Activated CD4-positive, alpha-beta T cell treated with anti-CD3 and anti-CD28 coated beads, Interleukin-2, amount 10 ng/mL, durations not matched to agents 24 days and 14 days (primary cell): ENCODE results near the gene DOCK1. TPM values are rescaled to one million over a fixed set of nuclear protein-coding genes. Genes with fewer than 3 reads are reported as not detected.

Experiments used
- DNase-seq: peaks from one replicate; pipeline ENCODE4 v3.0.0; 2022
- H3K27ac Mint-ChIP-seq: one replicate; pipeline ENCODE4 v1.8.0; 2022; ENCODE audit warnings: mild to moderate bottlenecking, mixed read lengths
- H3K27me3 Mint-ChIP-seq: one replicate; pipeline ENCODE4 v1.8.0; 2022; ENCODE audit warnings: mixed read lengths
- H3K36me3 Mint-ChIP-seq: one replicate; pipeline ENCODE4 v1.8.0; 2022; ENCODE audit warnings: low read depth, mild to moderate bottlenecking, mixed read lengths
- H3K4me1 Mint-ChIP-seq: one replicate; pipeline ENCODE4 v1.8.0; 2021; ENCODE audit warnings: mixed read lengths
- H3K4me3 Mint-ChIP-seq: one replicate; pipeline ENCODE4 v1.8.0; 2022; ENCODE audit warnings: mild to moderate bottlenecking, moderate library complexity, mixed read lengths
- H3K9me3 Mint-ChIP-seq: one replicate; pipeline ENCODE4 v1.8.0; 2021; ENCODE audit warnings: mixed read lengths
- intact Hi-C: fragments of 100-400 bp; cut with micrococcal nuclease; formaldehyde crosslinking; loops from one replicate; pipeline ENCODE4 v1.15.1; 2023
- total RNA-seq: library from RNA; stranded (reverse); gene quantifications from 2 replicates; pipeline ENCODE4 v1.2.3, GENCODE V29; 2022

The DOCK1 gene
- total RNA-seq, 1 donor from 2014 or later: 1.5 TPM

- Mint-ChIP-seq H3K27me3 (no peaks in the 10 kb centered on the region), H3K4me3 (no peak overlapping the region), H3K4me1 (no peaks in the 10 kb centered on the region), H3K27ac (no peak overlapping the region), H3K36me3 (no peaks in the 10 kb centered on the region), H3K9me3 (no peaks in the 10 kb centered on the region)
- DNase-seq: no peak
- intact Hi-C loops: no loop called here
Observed at GRCh38 chr10:127391875-127392274, 486.6 kb downstream of the DOCK1 start.

GRCh38 chr10:127392351-127393235 is 487.4 kb downstream of the DOCK1 start:
- intact Hi-C loops: no loop called here
- Mint-ChIP-seq H3K9me3 (no peaks in the 10 kb centered on the region), H3K4me1 (no peaks in the 10 kb centered on the region), H3K27ac (no peak overlapping the region), H3K27me3 (no peaks in the 10 kb centered on the region), H3K4me3 (no peak overlapping the region), H3K36me3 (no peaks in the 10 kb centered on the region)
- no peak for DNase-seq

GRCh38 chr10:127398140-127398970 is 493.1 kb downstream of the DOCK1 start:
- no peak overlapping the region for H3K4me3 Mint-ChIP-seq
- no peaks in the 10 kb centered on the region for H3K27me3 Mint-ChIP-seq
- no peaks in the 10 kb centered on the region for H3K4me1 Mint-ChIP-seq

GRCh38 chr10:127398971-127399365 is 493.7 kb downstream of the DOCK1 start:
- Mint-ChIP-seq H3K27ac (no peak overlapping the region), H3K9me3 (no peaks in the 10 kb centered on the region)
- intact Hi-C loops: no loop called here

More at GRCh38 chr10:127398140-127398970, 493.1 kb downstream of the DOCK1 start:
- intact Hi-C loops: no loop called here
- no peak for DNase-seq
- H3K27ac Mint-ChIP-seq: no peak overlapping the region
- no peaks in the 10 kb centered on the region for H3K36me3 Mint-ChIP-seq
- no peaks in the 10 kb centered on the region for H3K9me3 Mint-ChIP-seq

GRCh38 chr10:127399668-127400067 is 494.4 kb downstream of the DOCK1 start:
- no peaks in the 10 kb centered on the region for H3K27me3 Mint-ChIP-seq
- no peaks in the 10 kb centered on the region for H3K9me3 Mint-ChIP-seq
- DNase-seq: no peak
- no peaks in the 10 kb centered on the region for H3K36me3 Mint-ChIP-seq
- H3K4me1 Mint-ChIP-seq: no peaks in the 10 kb centered on the region
- no peak overlapping the region for H3K4me3 Mint-ChIP-seq
- intact Hi-C loops: no loop called here
- H3K27ac Mint-ChIP-seq: no peak overlapping the region

More at GRCh38 chr10:127398971-127399365, 493.7 kb downstream of the DOCK1 start:
- H3K36me3 Mint-ChIP-seq: no peaks in the 10 kb centered on the region
- H3K4me1 Mint-ChIP-seq: no peaks in the 10 kb centered on the region
- no peak for DNase-seq
- H3K4me3 Mint-ChIP-seq: no peak overlapping the region
- H3K27me3 Mint-ChIP-seq: no peaks in the 10 kb centered on the region

GRCh38 chr10:127400216-127400615 is 495.0 kb downstream of the DOCK1 start:
- no peaks in the 10 kb centered on the region for H3K4me1 Mint-ChIP-seq
- H3K27me3 Mint-ChIP-seq: no peaks in the 10 kb centered on the region
- H3K36me3 Mint-ChIP-seq: no peaks in the 10 kb centered on the region
- intact Hi-C loops: no loop called here
- H3K27ac Mint-ChIP-seq: no peak overlapping the region
- DNase-seq: no peak
- no peaks in the 10 kb centered on the region for H3K9me3 Mint-ChIP-seq
- H3K4me3 Mint-ChIP-seq: no peak overlapping the region

- H3K27ac Mint-ChIP-seq: no peak overlapping the region
- H3K36me3 Mint-ChIP-seq: no peaks in the 10 kb centered on the region
- no peak overlapping the region for H3K4me3 Mint-ChIP-seq
- H3K9me3 Mint-ChIP-seq: no peaks in the 10 kb centered on the region
- no peaks in the 10 kb centered on the region for H3K27me3 Mint-ChIP-seq
- intact Hi-C loops: no loop called here
- DNase-seq: no peak
- H3K4me1 Mint-ChIP-seq: no peaks in the 10 kb centered on the region
Observed at GRCh38 chr10:127402596-127403409, 497.6 kb downstream of the DOCK1 start.

- DNase-seq: no peak
- Mint-ChIP-seq H3K9me3 (no peaks in the 10 kb centered on the region), H3K4me1 (no peaks in the 10 kb centered on the region), H3K27me3 (no peaks in the 10 kb centered on the region), H3K36me3 (no peaks in the 10 kb centered on the region), H3K4me3 (no peak overlapping the region), H3K27ac (no peak overlapping the region)
- intact Hi-C loops: no loop called here
Observed at GRCh38 chr10:127405221-127405620, 500.0 kb downstream of the DOCK1 start.

- Mint-ChIP-seq H3K4me1 (no peaks in the 10 kb centered on the region), H3K36me3 (no peaks in the 10 kb centered on the region), H3K27me3 (no peaks in the 10 kb centered on the region), H3K27ac (no peak overlapping the region), H3K9me3 (no peaks in the 10 kb centered on the region), H3K4me3 (no peak overlapping the region)
- intact Hi-C loops: no loop called here
- no peak for DNase-seq
Observed at GRCh38 chr10:127406018-127406550, 500.9 kb downstream of the DOCK1 start.

GRCh38 chr10:127407551-127407950 is 502.3 kb downstream of the DOCK1 start:
- intact Hi-C loops: no loop called here
- H3K9me3 Mint-ChIP-seq: no peaks in the 10 kb centered on the region
- H3K27ac Mint-ChIP-seq: no peak overlapping the region
- no peak for DNase-seq
- H3K4me3 Mint-ChIP-seq: no peak overlapping the region
- H3K27me3 Mint-ChIP-seq: no peaks in the 10 kb centered on the region
- no peaks in the 10 kb centered on the region for H3K36me3 Mint-ChIP-seq
- H3K4me1 Mint-ChIP-seq: no peaks in the 10 kb centered on the region

GRCh38 chr10:127408112-127408710 is 503.0 kb downstream of the DOCK1 start:
- no peaks in the 10 kb centered on the region for H3K9me3 Mint-ChIP-seq
- no peak overlapping the region for H3K4me3 Mint-ChIP-seq
- H3K27ac Mint-ChIP-seq: no peak overlapping the region
- intact Hi-C loops: no loop called here
- no peak for DNase-seq
- H3K27me3 Mint-ChIP-seq: no peaks in the 10 kb centered on the region
- no peaks in the 10 kb centered on the region for H3K36me3 Mint-ChIP-seq
- no peaks in the 10 kb centered on the region for H3K4me1 Mint-ChIP-seq

- H3K9me3 Mint-ChIP-seq: no peaks in the 10 kb centered on the region
- intact Hi-C loops: no loop called here
- H3K27ac Mint-ChIP-seq: no peak overlapping the region
- H3K4me3 Mint-ChIP-seq: no peak overlapping the region
- no peaks in the 10 kb centered on the region for H3K27me3 Mint-ChIP-seq
- DNase-seq: no peak
- no peaks in the 10 kb centered on the region for H3K4me1 Mint-ChIP-seq
- H3K36me3 Mint-ChIP-seq: no peaks in the 10 kb centered on the region
Observed at GRCh38 chr10:127408733-127409132, 503.5 kb downstream of the DOCK1 start.

GRCh38 chr10:127410030-127410429 is 504.8 kb downstream of the DOCK1 start:
- H3K27me3 Mint-ChIP-seq: no peaks in the 10 kb centered on the region
- H3K9me3 Mint-ChIP-seq: no peaks in the 10 kb centered on the region
- no peak overlapping the region for H3K27ac Mint-ChIP-seq
- no peak overlapping the region for H3K4me3 Mint-ChIP-seq
- H3K36me3 Mint-ChIP-seq: no peaks in the 10 kb centered on the region
- DNase-seq: no peak
- intact Hi-C loops: no loop called here
- H3K4me1 Mint-ChIP-seq: no peaks in the 10 kb centered on the region
